ENCODE results near the gene ILKAP.
"Not testable (repeated sequence)": the region's sequence is repeated elsewhere in the genome, so short reads cannot be mapped to it uniquely, and the experiment has no call there.

The ILKAP gene

GRCh38 chr2:238202326-238203093 is 985 bp downstream of the ILKAP start:
- no peak for DNase-seq

GRCh38 chr2:238190445-238190844 is 13.1 kb downstream of the ILKAP start:
- DNase-seq = no peak

- DNase-seq = peak in 23 of 56 donors; percentile 12 to 69 (median 32)
Observed at GRCh38 chr2:238187618-238188548, 15.6 kb downstream of the ILKAP start.

GRCh38 chr2:238183821-238184220 is 19.7 kb downstream of the ILKAP start:
- no peak for DNase-seq

GRCh38 chr2:238182362-238182761 is 21.1 kb downstream of the ILKAP start:
- no peak for DNase-seq

- DNase-seq = no peak
Observed at GRCh38 chr2:238180554-238180953, 22.9 kb downstream of the ILKAP start.

- no peak for DNase-seq
Observed at GRCh38 chr2:238176613-238177012, 26.9 kb downstream of the ILKAP start.

- DNase-seq = no peak
Observed at GRCh38 chr2:238174701-238175100, 28.8 kb downstream of the ILKAP start.

- DNase-seq = no peak
Observed at GRCh38 chr2:238174291-238174690, 29.2 kb downstream of the ILKAP start.

- DNase-seq = no peak
Observed at GRCh38 chr2:238173692-238174091, 29.8 kb downstream of the ILKAP start.

- no peak for DNase-seq
Observed at GRCh38 chr2:238172439-238172838, 31.1 kb downstream of the ILKAP start.

- DNase-seq = no peak
Observed at GRCh38 chr2:238171575-238172187, 31.8 kb downstream of the ILKAP start.

- DNase-seq = not testable (repeated sequence)
Observed at GRCh38 chr2:238171072-238171431, 32.4 kb downstream of the ILKAP start.

- DNase-seq = no peak
Observed at GRCh38 chr2:238170386-238171071, 33.0 kb downstream of the ILKAP start.

- peak in 6 of 56 donors; percentile 11 to 21 (median 17) for DNase-seq
Observed at GRCh38 chr2:238169708-238170251, 33.7 kb downstream of the ILKAP start.

- no peak for DNase-seq
Observed at GRCh38 chr2:238169048-238169707, 34.3 kb downstream of the ILKAP start.

- no peak for DNase-seq
Observed at GRCh38 chr2:238168196-238169047, 35.1 kb downstream of the ILKAP start.

GRCh38 chr2:238167761-238168160 is 35.7 kb downstream of the ILKAP start:
- peak in 3 of 56 donors; percentile 28 to 37 (median 31) for DNase-seq

- DNase-seq = no peak
Observed at GRCh38 chr2:238167344-238167715, 36.2 kb downstream of the ILKAP start.
